Neural progenitor cell (in vitro differentiated cells): ENCODE data around the gene TMEM229B. TPM values are rescaled to one million over a fixed set of nuclear protein-coding genes. Genes with fewer than 3 reads are reported as not detected.
A peak's percentile ranks its signal among the peaks of the same experiment; 100 is the strongest.

Source experiments
- DNase-seq: peaks from one replicate; pipeline ENCODE4 v3.0.0-alpha.2; 2016; ENCODE audit warnings: low spot score
- H2AFZ ChIP-seq: fragments of 200-600 bp; sonication (generic); replicated peaks from 2 replicates; pipeline ENCODE4 v1.6.1; 2016; ENCODE audit warnings: antibody characterized with exemption
- H3F3A ChIP-seq: fragments of 200-600 bp; sonication (generic); 2 replicates; pipeline ENCODE4 v1.6.1; 2016; ENCODE audit warnings: antibody characterized with exemption, low read depth
- H3K27ac ChIP-seq: fragments of 200-600 bp; sonication (generic); 2 replicates; pipeline ENCODE4 v1.5.1; 2016; ENCODE audit warnings: mild to moderate bottlenecking
- H3K27me3 ChIP-seq: fragments of 200-600 bp; sonication (generic); 2 replicates; pipeline ENCODE4 v1.6.1; 2016; ENCODE audit warnings: mild to moderate bottlenecking, moderate library complexity
- H3K36me3 ChIP-seq: fragments of 200-600 bp; sonication (generic); 2 replicates; pipeline ENCODE4 v1.5.1; 2016
- H3K4me1 ChIP-seq: fragments of 200-600 bp; sonication (generic); 2 replicates; pipeline ENCODE4 v1.6.1; 2016; ENCODE audit warnings: mixed run types
- H3K4me2 ChIP-seq: fragments of 200-600 bp; sonication (generic); 2 replicates; pipeline ENCODE4 v1.6.1; 2016
- H3K4me3 ChIP-seq: fragments of 200-600 bp; sonication (generic); 2 replicates; pipeline ENCODE4 v1.5.1; 2016
- H3K79me2 ChIP-seq: fragments of 200-600 bp; sonication (generic); 2 replicates; pipeline ENCODE4 v1.6.1; 2016; ENCODE audit warnings: low read depth
- H3K9ac ChIP-seq: fragments of 200-600 bp; sonication (generic); 2 replicates; pipeline ENCODE4 v1.6.1; 2016
- H3K9me3 ChIP-seq: fragments of 200-600 bp; sonication (generic); 2 replicates; pipeline ENCODE4 v1.5.1; 2016; ENCODE audit warnings: low read depth
- H4K20me1 ChIP-seq: fragments of 200-600 bp; sonication (generic); 2 replicates; pipeline ENCODE4 v1.6.1; 2016; ENCODE audit warnings: low read depth
- H3K27ac Mint-ChIP-seq: 3 replicates; pipeline ENCODE4 v1.8.0; 2021; ENCODE audit warnings: mixed read lengths
- H3K27me3 Mint-ChIP-seq: 2 replicates; pipeline ENCODE4 v1.8.0; 2022; ENCODE audit warnings: low read depth, mild to moderate bottlenecking, inconsistent platforms, moderate library complexity, mixed read lengths; ENCODE audit not compliant: insufficient read depth
- H3K36me3 Mint-ChIP-seq: 3 replicates; pipeline ENCODE4 v1.8.0; 2021; ENCODE audit warnings: mixed read lengths
- H3K4me1 Mint-ChIP-seq: 3 replicates; pipeline ENCODE4 v1.8.0; 2021; ENCODE audit warnings: mixed read lengths
- H3K4me3 Mint-ChIP-seq: 3 replicates; pipeline ENCODE4 v1.8.0; 2021; ENCODE audit warnings: mild to moderate bottlenecking, moderate library complexity, mixed read lengths
- H3K9me3 Mint-ChIP-seq: 3 replicates; pipeline ENCODE4 v1.8.0; 2020; ENCODE audit warnings: mixed read lengths
- CTCF ChIP-seq: fragments of 200-600 bp; sonication (generic); IDR thresholded peaks from 2 replicates; pipeline ENCODE4 v1.5.1; 2017; ENCODE audit warnings: antibody characterized with exemption, mild to moderate bottlenecking
- EZH2 ChIP-seq: fragments of 200-600 bp; sonication (generic); IDR thresholded peaks from 2 replicates; pipeline ENCODE4 v1.6.1; 2017; ENCODE audit warnings: antibody characterized with exemption, mild to moderate bottlenecking, moderate library complexity
- EZH2phosphoT487 ChIP-seq: fragments of 200-600 bp; sonication (generic); IDR thresholded peaks from 2 replicates; pipeline ENCODE4 v1.6.1; 2017; ENCODE audit warnings: antibody characterized with exemption
- total RNA-seq: library from RNA; depleted of rRNA; stranded (reverse); fragments of >200 nt; gene quantifications from 2 replicates; pipeline ENCODE4 v1.2.3, GENCODE V29; 2015; ENCODE audit warnings: low replicate concordance

Gene TMEM229B
- total RNA-seq, 1 donor from 2014 or later = not detected

- Histone ChIP-seq H3K4me2 (no peak overlapping the region), H2AFZ (no peak overlapping the region), H3K9ac (no peak overlapping the region), H3K4me1 (peaks cover 21% of the 10 kb centered on the region), H3K27me3 (peaks cover 29% of the 10 kb centered on the region), H3K79me2 (no peaks in the 10 kb centered on the region), H3K27ac (no peak overlapping the region), H3K9me3 (no peaks in the 10 kb centered on the region), H4K20me1 (no peaks in the 10 kb centered on the region), H3K4me3 (no peak overlapping the region), H3F3A (no peaks in the 10 kb centered on the region), H3K36me3 (no peaks in the 10 kb centered on the region)
- Mint-ChIP-seq H3K9me3 (no peaks in the 10 kb centered on the region), H3K27me3 (peaks cover 14% of the 10 kb centered on the region), H3K36me3 (no peaks in the 10 kb centered on the region), H3K4me1 (peaks cover 16% of the 10 kb centered on the region), H3K4me3 (no peak overlapping the region), H3K27ac (no peak overlapping the region)
- no peak for TF ChIP-seq EZH2
- no peak for TF ChIP-seq CTCF
- no peak for TF ChIP-seq EZH2phosphoT487
- DNase-seq = no peak
These were observed 36.1 kb upstream of the TMEM229B start for GRCh38 chr14:67524634-67524963.

GRCh38 chr14:67523764-67524633 lies 35.5 kb upstream of the TMEM229B start:
- peaks cover 35% of the 10 kb centered on the region for H3K27me3 ChIP-seq
- no peak overlapping the region for H3K9ac ChIP-seq
- no peak overlapping the region for H3K4me3 ChIP-seq
- no peaks in the 10 kb centered on the region for H3K9me3 Mint-ChIP-seq
- TF ChIP-seq EZH2phosphoT487 = no peak
- TF ChIP-seq EZH2 = no peak
- no peak for TF ChIP-seq CTCF
- peaks cover 21% of the 10 kb centered on the region for H3K4me1 ChIP-seq
- H3K4me1 Mint-ChIP-seq = peaks cover 16% of the 10 kb centered on the region
- H2AFZ ChIP-seq = no peak overlapping the region
- H3K9me3 ChIP-seq = no peaks in the 10 kb centered on the region
- no peaks in the 10 kb centered on the region for H3K36me3 ChIP-seq
- no peak overlapping the region for H3K27ac Mint-ChIP-seq
- peaks cover 16% of the 10 kb centered on the region for H3K27me3 Mint-ChIP-seq
- no peaks in the 10 kb centered on the region for H3F3A ChIP-seq
- DNase-seq = no peak
- no peak overlapping the region for H3K4me2 ChIP-seq
- H4K20me1 ChIP-seq = no peaks in the 10 kb centered on the region
- H3K36me3 Mint-ChIP-seq = no peaks in the 10 kb centered on the region
- H3K4me3 Mint-ChIP-seq = no peak overlapping the region
- H3K27ac ChIP-seq = no peak overlapping the region
- no peaks in the 10 kb centered on the region for H3K79me2 ChIP-seq

- H3K27me3 ChIP-seq = peaks cover 52% of the 10 kb centered on the region
- no peaks in the 10 kb centered on the region for H3K79me2 ChIP-seq
- peak; percentile 58 for DNase-seq
- no peak overlapping the region for H3K4me3 Mint-ChIP-seq
- H3K36me3 ChIP-seq = no peaks in the 10 kb centered on the region
- no peak overlapping the region for H3K9ac ChIP-seq
- H3K9me3 ChIP-seq = no peaks in the 10 kb centered on the region
- H3K27ac Mint-ChIP-seq = no peak overlapping the region
- TF ChIP-seq EZH2phosphoT487 (no peak), EZH2 (no peak), CTCF (no peak)
- no peaks in the 10 kb centered on the region for H4K20me1 ChIP-seq
- no peaks in the 10 kb centered on the region for H3F3A ChIP-seq
- no peaks in the 10 kb centered on the region for H3K36me3 Mint-ChIP-seq
- no peak overlapping the region for H3K27ac ChIP-seq
- no peak overlapping the region for H2AFZ ChIP-seq
- no peaks in the 10 kb centered on the region for H3K9me3 Mint-ChIP-seq
- no peak overlapping the region for H3K4me3 ChIP-seq
- peaks cover 21% of the 10 kb centered on the region for H3K4me1 ChIP-seq
- peaks cover 11% of the 10 kb centered on the region for H3K4me1 Mint-ChIP-seq
- H3K27me3 Mint-ChIP-seq = peaks cover 14% of the 10 kb centered on the region
- H3K4me2 ChIP-seq = peak overlapping the region; percentile 33
These were observed 33.7 kb upstream of the TMEM229B start for GRCh38 chr14:67522270-67522669.
